Naive thymus-derived CD8-positive, alpha-beta T cell (primary cell): ENCODE measurements around the gene AQR. TPM values are rescaled to one million over a fixed set of nuclear protein-coding genes. Genes with fewer than 3 reads are reported as not detected.
A peak's percentile ranks its signal among the peaks of the same experiment; 100 is the strongest.
"Not testable (repeated sequence)": the region's sequence is repeated elsewhere in the genome, so short reads cannot be mapped to it uniquely, and the experiment has no call there.

Source experiments
- ATAC-seq, 2 donors: fragments of 150-1000 bp; cut with Tn5 transposase in 1 of 2; sonication (Bioruptor Pico), chemical (Tn5 transposase) in 1 of 2; 1 replicate in 1 of 2; 2 replicates in 1 of 2; pipeline ENCODE4 v1.10.0; 2021; ENCODE audit warnings: mild to moderate bottlenecking in 2 of 2, moderate library complexity in 2 of 2
- POLR2A ChIA-PET: fragments of 350-600 bp; sonication (Branson Sonifier 250); formaldehyde crosslinking; loops from one replicate; lab custom pipeline; 2021; ENCODE audit warnings: antibody characterized with exemption; lab: Charles Lee
- DNase-seq, 10 donors: peaks; one replicate each; pipeline versions ENCODE4 v3.0.0 to v3.0.0-alpha.2; 2020 to 2022
- H3K27ac Mint-ChIP-seq, 10 donors: one replicate each; pipeline ENCODE4 v1.8.0; 2020 to 2022; ENCODE audit warnings: mild to moderate bottlenecking in 10 of 10, mixed read lengths in 10 of 10, moderate library complexity in 4 of 10, inconsistent platforms in 1 of 10
- H3K27me3 Mint-ChIP-seq, 5 donors: one replicate each; pipeline ENCODE4 v1.8.0; 2021 to 2022; ENCODE audit warnings: mixed read lengths in 5 of 5
- H3K36me3 Mint-ChIP-seq, 3 donors: one replicate each; pipeline ENCODE4 v1.8.0; 2020 to 2022; ENCODE audit warnings: mixed read lengths in 3 of 3, mild to moderate bottlenecking in 2 of 3, inconsistent platforms in 1 of 3
- H3K4me1 Mint-ChIP-seq, 4 donors: one replicate each; pipeline ENCODE4 v1.8.0; 2021 to 2022; ENCODE audit warnings: mixed read lengths in 4 of 4
- H3K4me3 Mint-ChIP-seq, 10 donors: one replicate each; pipeline ENCODE4 v1.8.0; 2020 to 2022; ENCODE audit warnings: mild to moderate bottlenecking in 10 of 10, mixed read lengths in 10 of 10, moderate library complexity in 6 of 10, inconsistent platforms in 1 of 10
- H3K9me3 Mint-ChIP-seq, 9 donors: one replicate each; pipeline ENCODE4 v1.8.0; 2020 to 2022; ENCODE audit warnings: mixed read lengths in 9 of 9, mild to moderate bottlenecking in 3 of 9, inconsistent platforms in 1 of 9, moderate library complexity in 1 of 9
- polyA plus RNA-seq, 3 donors: library from polyadenylated mRNA; unstranded; fragments of 300-500 nt; fragmentation: Illumina TruSeq; gene quantifications; one replicate each; pipeline ENCODE4 v1.2.3, GENCODE V29; 2021
- total RNA-seq, 8 experiments: library from RNA in 2 of 8; stranded (reverse) in 2 of 8; gene quantifications; one replicate each; pipeline ENCODE4 v1.2.3 and lab custom pipeline; 2021 to 2026

Gene AQR
- total and polyA plus RNA-seq, 5 experiments from 2014 or later: 10.3 to 50.7 (median 16.0) TPM

- Mint-ChIP-seq H3K4me1 (peaks cover 0 to 8% (median 3%) of the 10 kb centered on the region in 4 donors), H3K36me3 (peaks cover 8 to 71% (median 16%) of the 10 kb centered on the region in 3 donors), H3K27me3 (no peaks in the 10 kb centered on the region), H3K27ac (peak overlapping the region in 2 of 10 donors; percentile 46 to 51), H3K4me3 (no peak overlapping the region), H3K9me3 (no peaks in the 10 kb centered on the region)
- no peak for ATAC-seq
- DNase-seq: no peak
- POLR2A ChIA-PET: no interaction called here
Measured at GRCh38 chr15:34951993-34952392, 17.5 kb downstream of the AQR start.

GRCh38 chr15:34944936-34945335 lies 24.6 kb downstream of the AQR start:
- Mint-ChIP-seq H3K4me1 (peaks cover 0 to 6% (median under 1%) of the 10 kb centered on the region in 4 donors), H3K9me3 (no peaks in the 10 kb centered on the region), H3K36me3 (peaks cover 3 to 69% (median 15%) of the 10 kb centered on the region in 3 donors), H3K27me3 (no peaks in the 10 kb centered on the region), H3K4me3 (no peak overlapping the region), H3K27ac (peak overlapping the region in 3 of 10 donors; percentile 6 to 49 (median 15))
- POLR2A ChIA-PET: no interaction called here
- DNase-seq (no peak), ATAC-seq (no peak)

- no peak overlapping the region for H3K4me3 Mint-ChIP-seq
- H3K36me3 Mint-ChIP-seq: peaks cover 3 to 73% (median 20%) of the 10 kb centered on the region in 3 donors
- POLR2A ChIA-PET: no interaction called here
- no peaks in the 10 kb centered on the region for H3K27me3 Mint-ChIP-seq
- ATAC-seq (no peak), DNase-seq (no peak)
- no peaks in the 10 kb centered on the region for H3K9me3 Mint-ChIP-seq
- peaks cover 0 to 6% (median under 1%) of the 10 kb centered on the region in 4 donors for H3K4me1 Mint-ChIP-seq
- peak overlapping the region in 1 of 10 donors; percentile 34 for H3K27ac Mint-ChIP-seq
Measured at GRCh38 chr15:34943711-34944110, 25.8 kb downstream of the AQR start.

- POLR2A ChIA-PET, DNase-seq, H3K9me3 Mint-ChIP-seq, H3K27me3 Mint-ChIP-seq, ATAC-seq, H3K4me1 Mint-ChIP-seq, H3K4me3 Mint-ChIP-seq: not testable (repeated sequence)
- Mint-ChIP-seq H3K27ac (peak overlapping the region in 1 of 10 donors; percentile 55), H3K36me3 (peaks cover 3 to 73% (median 20%) of the 10 kb centered on the region in 3 donors)
Measured at GRCh38 chr15:34943264-34943663, 26.3 kb downstream of the AQR start.

- Mint-ChIP-seq H3K9me3 (no peaks in the 10 kb centered on the region), H3K27ac (no peak overlapping the region), H3K27me3 (no peaks in the 10 kb centered on the region), H3K36me3 (peaks cover 3 to 72% (median 15%) of the 10 kb centered on the region in 3 donors), H3K4me1 (peaks cover 0 to 6% (median under 1%) of the 10 kb centered on the region in 4 donors), H3K4me3 (no peak overlapping the region)
- ATAC-seq (no peak), DNase-seq (no peak)
- POLR2A ChIA-PET: no interaction called here
Measured at GRCh38 chr15:34942363-34942762, 27.2 kb downstream of the AQR start.

GRCh38 chr15:34941831-34942230 lies 27.7 kb downstream of the AQR start:
- no peaks in the 10 kb centered on the region for H3K27me3 Mint-ChIP-seq
- DNase-seq (no peak), ATAC-seq (no peak)
- peaks cover 3 to 77% (median 15%) of the 10 kb centered on the region in 3 donors for H3K36me3 Mint-ChIP-seq
- POLR2A ChIA-PET: no interaction called here
- no peak overlapping the region for H3K27ac Mint-ChIP-seq
- H3K4me1 Mint-ChIP-seq: peaks cover 0 to 6% (median under 1%) of the 10 kb centered on the region in 4 donors
- H3K4me3 Mint-ChIP-seq: no peak overlapping the region
- no peaks in the 10 kb centered on the region for H3K9me3 Mint-ChIP-seq

GRCh38 chr15:34941185-34941698 lies 28.3 kb downstream of the AQR start:
- Mint-ChIP-seq H3K4me1 (peaks cover 0 to 6% (median under 1%) of the 10 kb centered on the region in 4 donors), H3K9me3 (no peaks in the 10 kb centered on the region), H3K27ac (no peak overlapping the region), H3K4me3 (no peak overlapping the region), H3K27me3 (no peaks in the 10 kb centered on the region), H3K36me3 (peaks cover 3 to 82% (median 16%) of the 10 kb centered on the region in 3 donors)
- ATAC-seq (no peak), DNase-seq (no peak)
- POLR2A ChIA-PET: interaction anchor here (0.5 kb wide), 1 partner anchor 22 kb away, joined by 3 read pairs; no protein-coding TSS in a partner anchor

- Mint-ChIP-seq H3K9me3 (peaks cover 0 to 4% (median 0%) of the 10 kb centered on the region in 9 donors), H3K36me3 (peaks cover 15 to 90% (median 35%) of the 10 kb centered on the region in 3 donors), H3K4me1 (no peaks in the 10 kb centered on the region), H3K27me3 (no peaks in the 10 kb centered on the region), H3K4me3 (no peak overlapping the region), H3K27ac (peak overlapping the region in 5 of 10 donors; percentile 1 to 39 (median 18))
- ATAC-seq (no peak), DNase-seq (no peak)
- POLR2A ChIA-PET: no interaction called here
Measured at GRCh38 chr15:34933432-34933975, 36.0 kb downstream of the AQR start.

- ATAC-seq, POLR2A ChIA-PET, DNase-seq, H3K4me3 Mint-ChIP-seq, H3K4me1 Mint-ChIP-seq, H3K9me3 Mint-ChIP-seq, H3K27me3 Mint-ChIP-seq: not testable (repeated sequence)
- Mint-ChIP-seq H3K36me3 (peaks cover 15 to 86% (median 39%) of the 10 kb centered on the region in 3 donors), H3K27ac (peak overlapping the region in 3 of 10 donors; percentile 25 to 41 (median 37))
Measured at GRCh38 chr15:34928349-34928748, 41.2 kb downstream of the AQR start.

GRCh38 chr15:34927726-34928125 lies 41.8 kb downstream of the AQR start:
- POLR2A ChIA-PET: no interaction called here

GRCh38 chr15:34914317-34914716 lies 55.2 kb downstream of the AQR start:
- ATAC-seq (no peak), DNase-seq (no peak)
- POLR2A ChIA-PET: no interaction called here
- Mint-ChIP-seq H3K27ac (peak overlapping the region in 1 of 10 donors; percentile 11), H3K9me3 (no peaks in the 10 kb centered on the region), H3K36me3 (peaks cover 10 to 91% (median 44%) of the 10 kb centered on the region in 3 donors), H3K27me3 (no peaks in the 10 kb centered on the region), H3K4me3 (no peak overlapping the region), H3K4me1 (peaks cover 0 to 2% (median 0%) of the 10 kb centered on the region in 4 donors)

More at GRCh38 chr15:34927726-34928125, 41.8 kb downstream of the AQR start:
- H3K36me3 Mint-ChIP-seq: peaks cover 15 to 86% (median 39%) of the 10 kb centered on the region in 3 donors
- no peaks in the 10 kb centered on the region for H3K4me1 Mint-ChIP-seq
- H3K27me3 Mint-ChIP-seq: no peaks in the 10 kb centered on the region
- peaks cover 0 to 4% (median 0%) of the 10 kb centered on the region in 9 donors for H3K9me3 Mint-ChIP-seq
- DNase-seq (no peak), ATAC-seq (no peak)
- no peak overlapping the region for H3K4me3 Mint-ChIP-seq
- H3K27ac Mint-ChIP-seq: no peak overlapping the region

GRCh38 chr15:34905047-34905446 lies 64.5 kb downstream of the AQR start:
- H3K27ac Mint-ChIP-seq: no peak overlapping the region
- no peaks in the 10 kb centered on the region for H3K9me3 Mint-ChIP-seq
- no peak overlapping the region for H3K4me3 Mint-ChIP-seq
- H3K36me3 Mint-ChIP-seq: peaks cover 9 to 86% (median 34%) of the 10 kb centered on the region in 3 donors
- ATAC-seq: no peak
- POLR2A ChIA-PET: no interaction called here
- DNase-seq: no peak
- H3K27me3 Mint-ChIP-seq: no peaks in the 10 kb centered on the region
- peaks cover 0 to 7% (median 1%) of the 10 kb centered on the region in 4 donors for H3K4me1 Mint-ChIP-seq

GRCh38 chr15:34904527-34904926 lies 65.0 kb downstream of the AQR start:
- no peaks in the 10 kb centered on the region for H3K27me3 Mint-ChIP-seq
- ATAC-seq (no peak), DNase-seq (no peak)
- H3K27ac Mint-ChIP-seq: no peak overlapping the region
- H3K4me1 Mint-ChIP-seq: peaks cover 0 to 7% (median 1%) of the 10 kb centered on the region in 4 donors
- no peaks in the 10 kb centered on the region for H3K9me3 Mint-ChIP-seq
- H3K4me3 Mint-ChIP-seq: no peak overlapping the region
- peaks cover 8 to 86% (median 34%) of the 10 kb centered on the region in 3 donors for H3K36me3 Mint-ChIP-seq
- POLR2A ChIA-PET: no interaction called here
